ENCODE results near the gene ABLIM2. TPM values are rescaled to one million over a fixed set of nuclear protein-coding genes. Genes with fewer than 3 reads are reported as not detected.
A peak's percentile ranks its signal among the peaks of the same experiment; 100 is the strongest.

Gene ABLIM2
- total and polyA plus RNA-seq, 2 of the 4 experiments (the other 2 are of a cell fraction) = under 0.01 to 0.10 TPM

DNA sequence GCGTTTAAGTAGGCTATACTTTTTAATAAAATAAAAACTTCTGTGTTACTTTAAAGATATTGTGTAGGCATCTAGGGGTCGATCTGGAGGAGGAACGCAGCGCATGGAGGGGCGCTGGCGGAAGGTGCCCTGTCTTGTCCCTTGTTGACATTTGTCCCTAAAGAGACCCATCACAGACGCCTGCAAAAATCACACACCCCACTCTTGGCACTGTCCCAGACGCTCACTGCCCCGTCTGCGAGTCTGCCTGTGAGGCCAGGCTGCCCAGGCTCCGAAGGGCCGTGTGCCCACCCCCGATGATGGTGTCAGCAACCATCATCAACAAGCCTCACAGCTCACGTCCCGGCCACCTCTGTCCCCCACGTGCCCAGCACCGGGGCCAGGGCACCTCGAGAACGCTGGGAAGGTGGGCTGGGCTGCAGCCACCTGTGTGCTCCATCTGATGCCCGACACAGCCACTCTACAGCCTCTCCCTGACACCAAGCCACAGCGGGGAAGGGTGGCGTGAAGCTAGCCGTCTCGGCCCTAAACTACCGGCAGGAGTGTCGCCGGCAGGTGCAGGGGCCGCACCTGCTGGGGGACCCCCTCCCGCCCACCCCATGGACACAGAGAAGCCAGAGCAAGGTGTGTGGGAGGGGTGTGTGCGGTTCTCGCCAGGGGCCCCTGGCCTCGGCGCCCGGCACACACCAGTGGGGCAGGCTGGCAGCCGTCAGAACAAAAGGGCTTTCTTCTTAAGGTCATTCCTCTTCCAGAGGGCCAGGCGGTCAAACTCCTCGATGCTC, 192.1 kb downstream of the ABLIM2 start:
- Histone ChIP-seq H2BK5ac (ENCODE audit: low read depth, low read length, poor library complexity, severe bottlenecking) (no peak overlapping the region), H3K4me1 (ENCODE audit: control insufficient read depth, insufficient read depth, low read length) (peaks cover 26% of the 10 kb centered on the region), H2AK5ac (ENCODE audit: low read depth, low read length) (0 out of 2 replicates have a peak overlapping the region, but pooled peaks have one; percentile 55), H4K8ac (ENCODE audit: low read depth in 2 of 2, low read length in 2 of 2) (no peak overlapping the region), H3K18ac (ENCODE audit: low read depth, low read length) (no peak overlapping the region), H3K9ac (ENCODE audit: low read depth, low read length) (no peak overlapping the region), H2AFZ (replicated peaks; ENCODE audit: low read length, poor library complexity) (no peak overlapping the region), H2BK120ac (ENCODE audit: low read depth, low read length) (no peak overlapping the region), H4K5ac (ENCODE audit: low read depth, low read length) (no peak overlapping the region), H3K79me1 (ENCODE audit: low read depth in 1 of 2, low read length in 2 of 2) (peaks cover 3 to 7% of the 10 kb centered on the region in 2 experiments; a peak in 1 of 4 replicates), H3K4me3 (ENCODE audit: insufficient read depth, low read depth, low read length) (no peak overlapping the region), H3K27ac (ENCODE audit: insufficient read depth, low read length) (no peak overlapping the region), H2BK20ac (ENCODE audit: low read depth, low read length) (no peak overlapping the region), H3K9me3 (ENCODE audit: control insufficient read depth, insufficient read depth, low read length) (no peaks in the 10 kb centered on the region), H2BK15ac (ENCODE audit: low read depth, low read length) (no peak overlapping the region), H3K4ac (ENCODE audit: low read depth, low read length) (no peak overlapping the region), H3K9me1 (ENCODE audit: insufficient read depth, low read length) (peaks cover 17% of the 10 kb centered on the region), H2AK9ac (replicated peaks; ENCODE audit: low read depth, low read length, poor library complexity) (no peak overlapping the region), H3K23ac (ENCODE audit: low read depth, low read length) (no peak overlapping the region), H3K14ac (replicated peaks; ENCODE audit: low read depth, low read length) (no peak overlapping the region), H3K56ac (ENCODE audit: extremely low read depth, insufficient read depth, low read length) (no peak overlapping the region), H3K27me3 (ENCODE audit: control insufficient read depth, insufficient read depth, low read length) (peaks cover 2% of the 10 kb centered on the region; the same call in 1 of the 2 replicates), H3K4me2 (ENCODE audit: low read depth, low read length) (no peak overlapping the region), H3K36me3 (ENCODE audit: control insufficient read depth, insufficient read depth, low read length) (no peaks in the 10 kb centered on the region), H4K91ac (ENCODE audit: insufficient read depth, low read depth, low read length) (no peak overlapping the region), H4K20me1 (ENCODE audit: insufficient read depth, low read length) (no peaks in the 10 kb centered on the region)
- 71% methylated on average over 12 of the region's 37 CpGs; no CpG with 5 or more reads in 1 of the 2 experiments for WGBS, 2 experiments (ENCODE audit: extremely low coverage in 2 of 2, insufficient read length in 1 of 2)
- no peak for ATAC-seq (ENCODE audit: low read depth)
- CTCF ChIA-PET = no interaction called here
- no peak for DNase-seq
- no TSS peak for BruUV-seq (replicated peaks)
- dilution Hi-C loops (cut with HindIII; ENCODE audit: low sequenced_read_pairs, unreplicated experiment) (no loop called here), intact Hi-C loops (cut with micrococcal nuclease) (no loop called here), in situ Hi-C loops (cut with MboI; ENCODE audit: low sequenced_read_pairs) (no loop called here)
- POLR2A ChIA-PET (ENCODE audit: unreplicated experiment) = no interaction called here
- TF ChIP-seq NFE2L2 (IDR thresholded peaks at IDR 0.05; ENCODE audit: low read depth, low read length) = no peak
- no peak for TF ChIP-seq RCOR1 (IDR thresholded peaks at IDR 0.05; ENCODE audit: insufficient replicate concordance, low read length)
- no peak for TF ChIP-seq POLR2A (IDR thresholded peaks at IDR 0.05; ENCODE audit: low read depth, low read length)
- no peak for TF ChIP-seq RAD21 (IDR thresholded peaks at IDR 0.05; ENCODE audit: low read length)
- no peak for TF ChIP-seq FOS (IDR thresholded peaks at IDR 0.05; ENCODE audit: low read depth, low read length)
- TF ChIP-seq CTCF (conservative IDR thresholded peaks at IDR 0.05; ENCODE audit: low read depth, low read length) = no peak
- TF ChIP-seq MAZ (IDR thresholded peaks at IDR 0.05; ENCODE audit: borderline replicate concordance, low read depth, low read length) = no peak
- no peak for TF ChIP-seq BHLHE40 (IDR thresholded peaks at IDR 0.05; ENCODE audit: low read depth, low read length)
- TF ChIP-seq, protein P1, sequence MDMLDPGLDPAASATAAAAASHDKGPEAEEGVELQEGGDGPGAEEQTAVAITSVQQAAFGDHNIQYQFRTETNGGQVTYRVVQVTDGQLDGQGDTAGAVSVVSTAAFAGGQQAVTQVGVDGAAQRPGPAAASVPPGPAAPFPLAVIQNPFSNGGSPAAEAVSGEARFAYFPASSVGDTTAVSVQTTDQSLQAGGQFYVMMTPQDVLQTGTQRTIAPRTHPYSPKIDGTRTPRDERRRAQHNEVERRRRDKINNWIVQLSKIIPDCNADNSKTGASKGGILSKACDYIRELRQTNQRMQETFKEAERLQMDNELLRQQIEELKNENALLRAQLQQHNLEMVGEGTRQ (IDR thresholded peaks at IDR 0.05; ENCODE audit: low read depth, low read length) = no peak
- TF ChIP-seq ELK1 (IDR thresholded peaks at IDR 0.05; ENCODE audit: borderline replicate concordance, low read depth, low read length) = no peak
- TF ChIP-seq MXI1 (IDR thresholded peaks at IDR 0.05; ENCODE audit: borderline replicate concordance, low read depth, low read length) = no peak
- TF ChIP-seq SMC3 (IDR thresholded peaks at IDR 0.05; ENCODE audit: low read depth, low read length) = no peak
- no peak for TF ChIP-seq CEBPB (IDR thresholded peaks at IDR 0.05; ENCODE audit: low read depth, low read length)
- no peak for TF ChIP-seq RFX5 (IDR thresholded peaks at IDR 0.05; ENCODE audit: low read depth, low read length)
- TF ChIP-seq MAFK (IDR thresholded peaks at IDR 0.05; ENCODE audit: low read depth, low read length) = no peak
